ENCODE data around the gene EYS.

- no peak for TF ChIP-seq CTCF (IDR thresholded peaks at IDR 0.05; ENCODE audit: low read depth, low read length, missing input control)
- TF ChIP-seq TAF1 (conservative IDR thresholded peaks at IDR 0.05), result no peak
- no peak for TF ChIP-seq RXRA (IDR thresholded peaks at IDR 0.05)
- TF ChIP-seq RAD21 (IDR thresholded peaks at IDR 0.05), result no peak
- no peak for TF ChIP-seq ATF3 (IDR thresholded peaks at IDR 0.05)
- TF ChIP-seq SP1 (IDR thresholded peaks at IDR 0.05), result no peak
- TF ChIP-seq MAX (IDR thresholded peaks at IDR 0.05), result no peak
Measured at GRCh38 chr6:63856271-63856670, 1850.8 kb downstream of the EYS start.
